AG04450 (cell line): ENCODE data around the gene KCNK17. TPM values are rescaled to one million over a fixed set of nuclear protein-coding genes. Genes with fewer than 3 reads are reported as not detected.

Experiments
- CTCF ChIA-PET: fragments of 300-600, 350-600 bp; formaldehyde crosslinking; extraction: SDS; loops from one replicate; lab custom pipeline; 2022; ENCODE audit warnings: antibody characterized with exemption, inconsistent platforms; lab: Charles Lee
- POLR2A ChIA-PET: fragments of 350-600 bp; formaldehyde crosslinking; extraction: SDS; loops from one replicate; lab custom pipeline; 2021; ENCODE audit warnings: antibody characterized with exemption, inconsistent platforms; lab: Yijun Ruan, JAX
- DNase-seq: peaks from one replicate; pipeline ENCODE4 v3.0.0-alpha.2; 2011; ENCODE audit warnings: low read depth, low spot score
- H3K27ac ChIP-seq: one replicate; pipeline ENCODE4 v1.5.1; 2012; ENCODE audit warnings: low read depth, low read length, control low read depth
- H3K27me3 ChIP-seq: one replicate; pipeline ENCODE4 v1.6.0; 2012; ENCODE audit warnings: low read length; ENCODE audit not compliant: control insufficient read depth, insufficient read depth
- H3K4me3 ChIP-seq: 2 replicates; pipeline ENCODE4 v1.5.1; 2011; ENCODE audit warnings: mild to moderate bottlenecking, low read depth, low read length, control low read depth
- H3K9me3 ChIP-seq: 2 replicates; pipeline ENCODE4 v1.5.1; 2012; ENCODE audit warnings: low read length; ENCODE audit not compliant: control insufficient read depth, insufficient read depth
- polyA plus RNA-seq: library from polyadenylated mRNA; depleted of rRNA; stranded (reverse); fragments of >200 nt; gene quantifications from 2 replicates; pipeline ENCODE4 v1.2.3, GENCODE V29; 2011
- TF ChIP-seq, protein P1 (sequence below): IDR thresholded peaks from 2 replicates; pipeline ENCODE4 v1.5.1; 2011; ENCODE audit warnings: low read depth, low read length, control low read depth, inconsistent platforms

The KCNK17 gene
- polyA plus RNA-seq, 1 experiment: not detected

DNA sequence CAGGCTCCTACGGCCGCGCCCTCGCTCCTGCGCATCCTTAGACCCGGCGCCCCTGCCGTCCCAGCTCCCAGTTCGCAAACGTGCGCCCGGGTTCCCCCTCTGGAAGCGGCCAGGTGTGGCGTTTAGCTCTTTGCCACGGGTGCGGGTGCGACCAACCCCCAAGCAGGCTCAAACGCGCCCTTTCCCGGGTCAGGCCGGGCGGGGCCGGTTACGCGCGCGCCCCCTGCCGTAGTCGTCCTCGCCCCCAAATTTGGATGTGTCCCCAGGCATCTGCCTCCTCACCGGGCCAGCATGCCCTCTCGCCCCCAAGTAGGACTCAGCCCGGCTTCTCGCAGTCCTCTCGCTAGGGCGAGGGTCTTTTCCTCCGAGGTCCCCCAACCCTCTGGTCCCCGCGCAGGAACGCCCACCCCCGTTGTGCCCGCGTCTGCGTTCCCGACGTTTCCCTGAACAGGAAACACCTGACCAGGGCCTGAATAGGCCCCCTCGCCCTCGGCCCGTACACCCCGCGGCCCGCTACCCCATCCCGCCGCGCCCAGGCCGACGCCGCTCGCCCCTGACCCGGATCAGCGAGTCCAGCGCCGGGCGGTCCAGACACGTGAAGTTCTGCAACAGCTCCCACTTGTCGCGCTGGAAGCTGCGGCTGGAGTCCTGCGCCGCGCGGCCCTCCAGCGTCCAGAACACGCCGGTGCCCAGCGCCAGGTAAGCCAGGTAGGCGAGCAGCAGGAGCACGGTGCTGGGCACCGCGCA lies 520 bp downstream of the KCNK17 start:
- no peak for DNase-seq
- CTCF ChIA-PET: no interaction called here

DNA sequence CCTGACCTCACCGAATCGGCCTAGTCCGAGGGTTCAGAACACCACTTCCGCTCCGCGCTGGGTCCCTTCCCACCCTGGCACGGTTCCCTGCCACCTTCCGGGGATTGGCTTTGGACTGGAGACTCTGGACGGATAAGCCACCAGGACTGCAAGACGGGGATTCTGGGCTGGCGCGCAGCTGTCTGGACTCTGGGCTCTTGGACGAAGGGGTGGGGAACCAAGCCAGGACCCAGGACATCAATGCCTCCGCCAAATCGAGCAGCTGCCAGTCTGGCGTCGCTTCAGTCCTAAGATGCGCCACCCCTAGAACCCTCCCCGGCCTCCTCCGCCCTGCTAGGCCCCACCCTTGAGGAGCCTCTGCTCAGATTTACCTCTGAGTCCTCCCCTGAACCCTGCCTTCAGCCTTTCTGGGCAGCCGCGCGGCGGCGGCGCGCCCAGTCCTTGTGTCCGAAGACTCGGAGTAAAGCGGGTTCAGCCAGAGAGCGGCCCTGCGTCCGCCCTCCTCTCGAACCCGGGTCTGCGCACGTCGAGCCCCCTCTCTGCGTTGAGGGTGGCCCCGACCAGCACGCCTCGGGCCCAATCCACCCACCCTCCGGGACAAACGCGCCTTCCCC lies 1.2 kb downstream of the KCNK17 start:
- POLR2A ChIA-PET: no interaction called here
- no peaks in the 10 kb centered on the region; the same call in 1 of the 2 replicates for H3K9me3 ChIP-seq
- no peak for DNase-seq
- no peak overlapping the region for H3K4me3 ChIP-seq
- CTCF ChIA-PET: interaction anchor here (1.0 kb wide), 1 partner anchor 441 kb away, joined by 6 read pairs; no protein-coding TSS in a partner anchor
- no peak overlapping the region for H3K27ac ChIP-seq
- peaks cover 34% of the 10 kb centered on the region for H3K27me3 ChIP-seq
- TF ChIP-seq, protein P1, sequence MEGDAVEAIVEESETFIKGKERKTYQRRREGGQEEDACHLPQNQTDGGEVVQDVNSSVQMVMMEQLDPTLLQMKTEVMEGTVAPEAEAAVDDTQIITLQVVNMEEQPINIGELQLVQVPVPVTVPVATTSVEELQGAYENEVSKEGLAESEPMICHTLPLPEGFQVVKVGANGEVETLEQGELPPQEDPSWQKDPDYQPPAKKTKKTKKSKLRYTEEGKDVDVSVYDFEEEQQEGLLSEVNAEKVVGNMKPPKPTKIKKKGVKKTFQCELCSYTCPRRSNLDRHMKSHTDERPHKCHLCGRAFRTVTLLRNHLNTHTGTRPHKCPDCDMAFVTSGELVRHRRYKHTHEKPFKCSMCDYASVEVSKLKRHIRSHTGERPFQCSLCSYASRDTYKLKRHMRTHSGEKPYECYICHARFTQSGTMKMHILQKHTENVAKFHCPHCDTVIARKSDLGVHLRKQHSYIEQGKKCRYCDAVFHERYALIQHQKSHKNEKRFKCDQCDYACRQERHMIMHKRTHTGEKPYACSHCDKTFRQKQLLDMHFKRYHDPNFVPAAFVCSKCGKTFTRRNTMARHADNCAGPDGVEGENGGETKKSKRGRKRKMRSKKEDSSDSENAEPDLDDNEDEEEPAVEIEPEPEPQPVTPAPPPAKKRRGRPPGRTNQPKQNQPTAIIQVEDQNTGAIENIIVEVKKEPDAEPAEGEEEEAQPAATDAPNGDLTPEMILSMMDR: no peak

More for the DNA sequence above, 520 bp downstream of the KCNK17 start:
- POLR2A ChIA-PET: no interaction called here
- TF ChIP-seq, protein P1: no peak
- no peak overlapping the region for H3K27ac ChIP-seq
- H3K4me3 ChIP-seq: no peak overlapping the region
- H3K9me3 ChIP-seq: no peaks in the 10 kb centered on the region; the same call in 1 of the 2 replicates
- peaks cover 34% of the 10 kb centered on the region for H3K27me3 ChIP-seq

DNA sequence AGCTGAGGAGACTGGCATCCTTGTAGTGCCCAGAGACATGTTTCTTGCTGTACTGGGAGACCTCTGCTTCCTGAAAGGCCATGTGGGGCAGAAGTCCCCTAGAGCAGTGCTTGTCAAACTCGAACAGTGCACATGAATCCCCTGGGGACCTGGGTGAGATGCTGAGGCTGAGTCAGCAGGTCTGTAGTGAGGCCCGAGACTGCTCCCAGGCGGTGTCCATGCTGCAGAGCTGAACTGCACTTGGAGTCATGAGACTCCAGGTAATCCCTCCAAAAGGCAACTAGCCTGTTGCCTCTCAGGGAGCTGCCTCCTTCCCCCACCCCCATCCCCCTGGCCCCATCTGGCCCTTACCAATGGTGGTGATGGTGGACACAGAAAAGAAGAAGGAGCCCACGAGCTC lies 3.7 kb downstream of the KCNK17 start:
- no peak overlapping the region for H3K4me3 ChIP-seq
- H3K9me3 ChIP-seq: no peaks in the 10 kb centered on the region; the same call in 1 of the 2 replicates
- ChIA-PET POLR2A (no interaction called here), CTCF (interaction anchor here (0.5 to 5.4 kb wide), 17 partner anchors 8 to 438 kb away, joined by 3 to 47 read pairs (median 4); no protein-coding TSS in a partner anchor)
- H3K27me3 ChIP-seq: peaks cover 34% of the 10 kb centered on the region
- TF ChIP-seq, protein P1: no peak
- no peak for DNase-seq
- no peak overlapping the region for H3K27ac ChIP-seq

DNA sequence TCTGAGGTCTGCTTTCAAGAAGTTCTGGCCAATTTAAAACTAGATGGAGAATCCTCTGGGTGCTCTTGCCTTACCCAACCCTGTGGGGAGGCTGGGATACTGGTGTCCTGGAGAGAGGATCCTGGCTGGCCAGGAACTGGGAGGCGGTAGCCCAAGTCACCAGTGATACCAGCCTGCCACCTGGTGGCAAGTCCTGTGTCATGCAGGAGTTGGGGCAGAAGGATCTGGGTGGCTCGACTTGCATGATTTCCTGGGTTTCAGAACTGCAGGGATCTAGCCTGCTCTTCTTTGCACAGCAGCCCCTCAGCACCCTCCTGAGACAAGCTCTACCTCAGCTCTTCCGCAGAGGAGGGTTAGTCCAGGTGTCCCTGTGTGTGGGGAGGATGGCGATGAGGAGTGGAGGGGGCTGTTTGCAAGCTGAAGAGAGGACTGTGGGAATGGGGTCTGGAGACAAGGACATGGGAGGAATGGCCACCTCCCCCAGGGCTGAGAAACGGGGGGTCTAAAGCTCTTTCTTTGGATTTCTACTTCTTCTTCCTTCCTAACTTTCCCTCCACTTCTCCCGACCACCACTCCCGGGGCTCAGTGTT lies 4.2 kb downstream of the KCNK17 start:
- peak; percentile 20 for DNase-seq
- Histone ChIP-seq H3K9me3 (no peaks in the 10 kb centered on the region; the same call in 1 of the 2 replicates), H3K27ac (no peak overlapping the region), H3K27me3 (peaks cover 30% of the 10 kb centered on the region), H3K4me3 (no peak overlapping the region)
- CTCF ChIA-PET: interaction anchor here (0.5 to 5.4 kb wide), 18 partner anchors 9 to 438 kb away, joined by 3 to 47 read pairs (median 4); no protein-coding TSS in a partner anchor
- TF ChIP-seq, protein P1: peak; percentile 87
- POLR2A ChIA-PET: no interaction called here
